Testis (tissue), 3 donors: ENCODE measurements around the gene PRRX1. TPM values are rescaled to one million over a fixed set of nuclear protein-coding genes. Genes with fewer than 3 reads are reported as not detected.

Experiments
- DNase-seq: peaks from one replicate; pipeline ENCODE4 v3.0.0-alpha.2; 2019
- H3K27ac ChIP-seq, 2 donors: fragments of 200-600 bp; sonication (generic); one replicate each; pipeline ENCODE4 v1.5.1; 2019
- H3K27me3 ChIP-seq: fragments of 200-600 bp; sonication (generic); one replicate; pipeline ENCODE4 v1.5.1; 2019
- H3K36me3 ChIP-seq: fragments of 200-600 bp; sonication (generic); one replicate; pipeline ENCODE4 v1.5.1; 2017; ENCODE audit warnings: low read depth; ENCODE audit errors: missing control alignments
- H3K4me1 ChIP-seq: fragments of 200-600 bp; sonication (generic); one replicate; pipeline ENCODE4 v1.5.1; 2019
- H3K4me3 ChIP-seq, 2 donors: fragments of 200-600 bp; sonication (generic); one replicate each; pipeline ENCODE4 v1.5.1; 2017 to 2019
- H3K9me3 ChIP-seq: fragments of 200-600 bp; sonication (generic); one replicate; pipeline ENCODE4 v1.5.1; 2017
- POLR2A ChIP-seq: fragments of 450-650 bp; IDR thresholded peaks from one replicate; pipeline ENCODE4 v1.6.1; 2017; ENCODE audit warnings: antibody characterized with exemption, mild to moderate bottlenecking, moderate library complexity
- WGBS, 2 donors: methylation state at CpG; one replicate each; pipeline ENCODE4 v1.1.5; 2018; 5-methylcytosine and 5-hydroxymethylcytosine counted together
- intact Hi-C: fragments of 100-400 bp; cut with DNase I; formaldehyde crosslinking; loops from one replicate; pipeline ENCODE4 v1.15.1; 2023; ENCODE audit warnings: low total_unique reads
- polyA plus RNA-seq: library from polyadenylated mRNA; stranded (reverse); fragments of 350-450 nt; fragmentation: Illumina TruSeq; extraction: RNeasy Lipid Tissue Mini Kit (QIAGEN cat#74804); gene quantifications from one replicate; pipeline ENCODE4 v1.2.3, GENCODE V29; 2014; ENCODE audit warnings: low read depth, low replicate concordance; ENCODE audit not compliant: insufficient read depth
- total RNA-seq, 2 donors: library from RNA; depleted of rRNA; stranded (reverse); fragments of >200 nt; gene quantifications; one replicate each; pipeline ENCODE4 v1.2.3, GENCODE V29; 2016
- TF ChIP-seq, protein P1 (sequence below), 3 experiments: fragments of 450-650 bp in 2 of 3; fragments of 200-600 bp in 1 of 3; sonication (generic) in 1 of 3; IDR thresholded peaks; one replicate each; pipeline ENCODE4 v1.5.1; 2016 to 2019; ENCODE audit warnings: antibody characterized with exemption in 3 of 3, mild to moderate bottlenecking in 2 of 3, moderate library complexity in 1 of 3

Gene PRRX1
- total and polyA plus RNA-seq, 3 donors from 2014 or later = 26.3 to 74.8 (median 28.5) TPM

DNA sequence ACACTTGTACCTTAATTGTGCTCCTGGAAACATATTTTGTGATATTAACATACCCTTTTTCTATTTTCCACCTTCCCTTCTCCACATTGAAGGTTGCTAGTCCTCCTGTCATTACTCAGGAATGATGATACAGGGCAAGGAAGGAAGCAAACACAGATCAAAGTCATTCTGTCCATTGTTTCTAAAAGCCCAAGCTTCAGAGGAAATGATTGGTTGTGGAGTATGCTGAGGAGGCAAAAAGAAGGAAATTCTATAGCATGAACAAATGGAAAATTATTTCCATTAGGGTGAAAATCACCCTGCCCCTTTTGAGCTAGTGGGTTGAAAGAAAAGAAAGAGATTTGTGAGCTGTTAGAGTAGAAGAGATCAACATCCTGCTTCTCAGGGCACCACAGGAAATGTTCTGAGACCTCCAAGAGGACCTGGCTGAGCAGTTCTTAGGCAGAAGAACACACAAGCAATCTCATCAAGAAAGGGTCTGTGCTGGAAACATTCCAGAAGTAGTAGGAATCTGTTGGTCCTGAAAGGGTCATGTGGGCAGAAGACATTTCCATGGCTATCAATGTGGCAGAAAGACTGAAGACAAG, 29.0 kb upstream of the PRRX1 start:
- TF ChIP-seq POLR2A = no peak
- TF ChIP-seq, protein P1, sequence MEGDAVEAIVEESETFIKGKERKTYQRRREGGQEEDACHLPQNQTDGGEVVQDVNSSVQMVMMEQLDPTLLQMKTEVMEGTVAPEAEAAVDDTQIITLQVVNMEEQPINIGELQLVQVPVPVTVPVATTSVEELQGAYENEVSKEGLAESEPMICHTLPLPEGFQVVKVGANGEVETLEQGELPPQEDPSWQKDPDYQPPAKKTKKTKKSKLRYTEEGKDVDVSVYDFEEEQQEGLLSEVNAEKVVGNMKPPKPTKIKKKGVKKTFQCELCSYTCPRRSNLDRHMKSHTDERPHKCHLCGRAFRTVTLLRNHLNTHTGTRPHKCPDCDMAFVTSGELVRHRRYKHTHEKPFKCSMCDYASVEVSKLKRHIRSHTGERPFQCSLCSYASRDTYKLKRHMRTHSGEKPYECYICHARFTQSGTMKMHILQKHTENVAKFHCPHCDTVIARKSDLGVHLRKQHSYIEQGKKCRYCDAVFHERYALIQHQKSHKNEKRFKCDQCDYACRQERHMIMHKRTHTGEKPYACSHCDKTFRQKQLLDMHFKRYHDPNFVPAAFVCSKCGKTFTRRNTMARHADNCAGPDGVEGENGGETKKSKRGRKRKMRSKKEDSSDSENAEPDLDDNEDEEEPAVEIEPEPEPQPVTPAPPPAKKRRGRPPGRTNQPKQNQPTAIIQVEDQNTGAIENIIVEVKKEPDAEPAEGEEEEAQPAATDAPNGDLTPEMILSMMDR (IDR thresholded peaks at IDR 0.05) = no peak
- intact Hi-C loops = no loop called here
- Histone ChIP-seq H3K27me3 (no peaks in the 10 kb centered on the region), H3K27ac (no peak overlapping the region), H3K4me3 (no peak overlapping the region), H3K9me3 (no peaks in the 10 kb centered on the region), H3K4me1 (no peaks in the 10 kb centered on the region), H3K36me3 (no peaks in the 10 kb centered on the region)
- no peak for DNase-seq

DNA sequence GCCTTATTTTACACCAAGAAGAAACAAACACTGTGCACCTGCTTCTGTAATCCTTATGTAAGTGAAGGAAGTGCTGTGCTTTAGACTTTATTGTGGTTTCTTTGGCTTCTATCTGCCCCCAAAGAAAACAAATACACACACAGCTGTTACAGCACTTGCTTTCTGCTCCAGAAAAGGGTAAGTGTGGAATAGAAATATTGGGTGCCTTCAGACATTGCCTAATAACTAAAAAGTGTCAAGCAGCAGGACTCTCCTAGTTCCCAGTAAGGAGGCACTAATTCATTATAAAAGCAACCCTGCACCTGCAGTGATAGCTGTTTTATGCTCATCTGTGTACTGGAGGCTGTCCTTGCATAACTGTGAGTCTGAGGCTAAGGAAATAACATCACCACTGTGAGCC, 23.4 kb upstream of the PRRX1 start:
- intact Hi-C loops = no loop called here
- Histone ChIP-seq H3K27me3 (no peaks in the 10 kb centered on the region), H3K4me3 (no peak overlapping the region), H3K36me3 (no peaks in the 10 kb centered on the region), H3K4me1 (no peaks in the 10 kb centered on the region), H3K27ac (no peak overlapping the region), H3K9me3 (no peaks in the 10 kb centered on the region)
- TF ChIP-seq POLR2A = no peak
- TF ChIP-seq, protein P1 (IDR thresholded peaks at IDR 0.05) = no peak
- no peak for DNase-seq

DNA sequence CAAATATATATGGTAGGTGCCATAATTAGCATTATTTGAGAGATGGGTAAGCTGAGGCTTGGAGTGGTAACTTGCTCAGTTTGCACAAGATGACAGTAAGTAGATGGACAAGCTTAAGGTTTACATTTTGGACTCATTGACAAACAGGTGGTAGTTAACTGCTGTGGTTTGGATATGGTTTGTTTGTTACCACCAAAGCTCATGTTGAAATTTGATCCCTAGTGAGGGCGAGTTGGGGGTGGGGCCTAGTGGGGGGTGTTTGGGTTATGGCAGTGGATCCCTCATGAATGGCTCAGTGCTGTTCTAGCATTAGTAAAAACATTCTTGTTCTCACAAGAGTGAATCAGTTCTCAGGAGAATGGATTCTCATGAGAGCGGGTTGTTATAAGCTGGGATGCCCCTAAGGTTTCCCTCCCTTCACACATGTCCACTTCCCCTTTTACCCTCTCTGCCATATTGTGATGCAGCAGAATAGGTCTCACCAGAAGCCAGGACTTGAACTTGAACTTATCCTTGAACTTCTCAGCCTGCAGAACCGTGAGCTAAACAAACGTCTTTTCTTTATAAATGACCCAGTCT, 6.6 kb upstream of the PRRX1 start:
- Histone ChIP-seq H3K4me3 (no peak overlapping the region), H3K36me3 (no peaks in the 10 kb centered on the region), H3K9me3 (no peaks in the 10 kb centered on the region), H3K27ac (no peak overlapping the region), H3K4me1 (peaks cover 4% of the 10 kb centered on the region), H3K27me3 (no peaks in the 10 kb centered on the region)
- TF ChIP-seq, protein P1 (IDR thresholded peaks at IDR 0.05) = no peak
- TF ChIP-seq POLR2A = no peak
- intact Hi-C loops = no loop called here
- 58 to 63% methylated on average over 4 of the region's 4 CpGs for WGBS, 2 donors
- no peak for DNase-seq

DNA sequence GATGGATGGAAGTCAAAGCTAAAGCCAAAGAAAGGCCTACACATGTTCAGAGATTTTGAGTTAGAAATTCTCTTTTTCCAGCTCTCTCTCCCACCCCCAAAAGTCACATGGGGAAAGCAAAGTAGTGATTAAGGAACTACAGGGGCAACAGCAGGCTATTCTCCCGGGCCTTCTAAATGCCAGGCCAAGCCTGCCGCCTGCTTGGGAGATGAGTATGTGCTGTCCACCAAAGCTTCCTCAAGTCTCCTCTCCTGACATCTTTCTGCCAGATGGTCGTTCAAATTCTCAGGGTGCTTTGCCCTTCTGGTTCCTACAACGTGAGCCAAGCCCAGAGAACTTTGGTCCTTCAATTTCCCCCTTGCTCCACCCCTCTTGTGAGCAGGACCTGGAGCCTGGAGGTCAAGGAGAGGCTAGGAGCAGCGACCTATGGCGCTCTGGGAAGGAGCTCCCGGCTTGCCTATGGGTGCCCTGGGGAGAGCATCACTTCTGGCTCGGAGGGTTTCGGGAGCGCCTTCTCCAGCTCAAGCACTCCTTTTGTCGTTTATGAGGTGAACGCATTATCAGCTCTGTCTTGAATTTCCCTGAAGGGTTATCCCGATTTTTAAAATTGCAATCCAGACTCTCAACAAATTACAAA, 4.4 kb upstream of the PRRX1 start:
- 70 to 71% methylated on average over 13 of the region's 13 CpGs for WGBS, 2 donors
- intact Hi-C loops = no loop called here
- Histone ChIP-seq H3K27ac (no peak overlapping the region), H3K9me3 (no peaks in the 10 kb centered on the region), H3K4me1 (peaks cover 7% of the 10 kb centered on the region), H3K4me3 (no peak overlapping the region), H3K36me3 (no peaks in the 10 kb centered on the region), H3K27me3 (no peaks in the 10 kb centered on the region)
- TF ChIP-seq, protein P1 (IDR thresholded peaks at IDR 0.05) = no peak
- TF ChIP-seq POLR2A = no peak
- DNase-seq = no peak

DNA sequence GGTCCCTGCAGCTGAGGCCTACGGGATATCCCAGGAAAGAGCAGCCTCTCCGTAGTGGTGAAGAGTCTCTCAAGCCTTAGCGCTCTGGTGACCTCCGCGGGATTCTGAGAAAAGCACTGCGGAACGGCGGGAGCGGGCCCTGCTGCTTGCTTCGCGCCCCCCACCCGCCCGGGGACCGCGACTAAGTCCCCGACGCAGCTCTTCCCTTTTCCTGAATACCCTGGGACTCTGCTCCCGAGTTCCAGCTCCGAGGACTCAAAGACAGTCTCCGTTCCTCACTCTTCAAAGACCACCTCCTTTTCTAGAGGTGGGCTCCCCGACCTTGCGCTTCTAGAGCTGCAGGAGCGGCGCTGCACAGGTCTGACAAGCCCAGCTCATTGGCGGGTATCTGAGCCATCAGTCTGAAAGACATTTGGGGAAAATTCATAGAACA, 3.6 kb upstream of the PRRX1 start:
- Histone ChIP-seq H3K4me3 (no peak overlapping the region), H3K27me3 (no peaks in the 10 kb centered on the region), H3K4me1 (peaks cover 12% of the 10 kb centered on the region), H3K27ac (no peak overlapping the region), H3K36me3 (no peaks in the 10 kb centered on the region), H3K9me3 (no peaks in the 10 kb centered on the region)
- intact Hi-C loops = no loop called here
- no peak for TF ChIP-seq POLR2A
- TF ChIP-seq, protein P1 (IDR thresholded peaks at IDR 0.05) = no peak
- no peak for DNase-seq
- 45 to 66% methylated on average over 21 to 22 of the region's 25 CpGs for WGBS, 2 donors
